ENCODE measurements around the gene NMT2. TPM values are rescaled to one million over a fixed set of nuclear protein-coding genes. Genes with fewer than 3 reads are reported as not detected.

The NMT2 gene
- total RNA-seq, 1 experiment from 2014 or later: 17.1 TPM

DNA sequence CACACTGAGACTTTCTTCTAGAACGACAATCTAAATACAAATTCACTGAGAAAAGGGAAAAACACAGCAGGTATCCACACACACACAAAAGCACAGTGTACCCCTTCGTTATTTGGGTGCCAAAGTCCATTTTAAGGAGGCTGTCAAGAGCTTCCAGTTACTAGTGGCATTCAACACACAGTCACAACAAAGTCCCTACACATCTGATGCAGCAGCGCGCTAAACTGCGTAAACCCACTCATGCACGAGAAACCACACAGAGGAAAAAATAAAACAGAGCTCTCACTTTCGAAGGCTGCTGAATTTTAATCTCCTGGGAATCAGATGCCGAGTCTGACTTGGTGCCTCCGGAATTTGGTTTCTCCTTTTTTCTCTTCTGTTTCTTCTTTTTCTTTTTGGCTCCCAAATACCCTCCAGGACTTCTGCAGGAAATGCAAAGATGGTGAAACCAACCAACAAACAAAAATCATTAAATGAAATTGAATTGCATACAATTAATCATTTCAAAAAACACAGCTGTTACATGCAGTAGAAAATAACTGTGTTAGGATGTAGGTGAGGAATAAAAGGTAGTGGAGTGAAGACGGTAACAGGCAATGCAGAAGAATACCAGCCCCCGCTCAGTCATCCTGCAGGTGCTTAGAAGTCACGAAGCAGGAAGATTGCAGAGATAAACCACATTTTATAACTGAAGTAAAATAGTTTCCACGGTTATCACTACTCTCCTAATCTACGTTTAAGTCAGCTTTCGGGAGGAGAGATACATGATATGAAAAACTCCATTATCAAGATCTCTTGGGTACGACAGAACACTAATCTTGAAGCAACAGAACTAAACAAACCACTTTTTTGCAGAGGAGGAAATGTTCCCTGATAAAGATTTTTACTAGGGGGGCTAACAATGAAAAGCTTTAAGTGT is 27.1 kb downstream of the NMT2 start:
- no peak for DNase-seq (ENCODE audit: low spot score)

DNA sequence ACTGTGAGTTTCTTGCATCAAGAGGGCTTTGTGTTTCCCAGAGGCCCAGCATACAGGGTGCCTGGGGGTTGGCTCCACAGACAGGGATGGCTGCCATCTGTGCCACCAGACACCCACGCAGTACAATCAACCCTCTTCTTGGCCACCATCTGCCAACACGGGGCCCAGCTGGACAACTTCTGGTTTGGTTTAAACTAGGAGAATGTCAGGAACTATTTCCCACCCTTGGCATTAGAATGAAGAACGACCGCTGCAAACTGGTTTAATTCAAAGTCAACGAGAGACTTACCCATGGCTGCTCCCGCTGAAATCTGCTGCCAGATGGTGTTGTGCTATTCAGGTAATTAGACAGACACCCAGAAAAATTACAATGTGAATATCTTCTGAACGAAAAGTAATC is 27.8 kb downstream of the NMT2 start:
- DNase-seq (ENCODE audit: low spot score): no peak

DNA sequence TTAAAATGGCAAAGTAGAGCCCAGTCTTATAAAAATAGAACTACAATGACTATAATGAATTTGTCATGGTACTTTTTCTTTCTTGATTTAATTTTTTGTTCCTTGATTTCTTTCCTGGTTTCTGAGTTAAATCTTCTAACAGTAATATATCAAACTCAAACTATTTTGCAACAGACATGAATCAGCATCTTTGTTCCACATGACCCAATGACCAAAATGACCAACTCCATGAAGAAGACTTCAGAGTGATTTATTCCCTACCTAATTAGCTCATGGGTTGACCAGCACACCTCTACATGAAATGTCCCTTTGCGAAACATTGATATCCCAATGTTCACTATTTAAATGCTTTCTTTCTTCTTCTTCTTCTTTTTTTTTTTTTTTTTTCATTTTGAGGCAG is 30.9 kb downstream of the NMT2 start:
- DNase-seq (ENCODE audit: low spot score): no peak

DNA sequence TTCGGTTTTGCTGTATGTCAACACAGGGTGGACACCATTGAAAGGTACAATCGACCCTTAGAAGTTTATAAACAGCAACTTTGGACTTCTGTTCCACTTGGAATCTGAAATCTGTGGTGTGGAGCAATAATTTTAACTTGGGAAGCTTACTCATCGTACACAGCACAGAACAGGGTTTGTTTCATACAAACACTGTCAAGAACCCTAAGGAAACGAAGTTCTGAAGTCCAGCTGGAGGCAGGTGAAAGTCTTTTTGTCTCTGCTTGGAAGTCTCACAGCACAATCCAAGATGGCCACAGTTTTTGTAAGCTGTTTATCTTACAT is 31.5 kb downstream of the NMT2 start:
- no peak for DNase-seq (ENCODE audit: low spot score)

DNA sequence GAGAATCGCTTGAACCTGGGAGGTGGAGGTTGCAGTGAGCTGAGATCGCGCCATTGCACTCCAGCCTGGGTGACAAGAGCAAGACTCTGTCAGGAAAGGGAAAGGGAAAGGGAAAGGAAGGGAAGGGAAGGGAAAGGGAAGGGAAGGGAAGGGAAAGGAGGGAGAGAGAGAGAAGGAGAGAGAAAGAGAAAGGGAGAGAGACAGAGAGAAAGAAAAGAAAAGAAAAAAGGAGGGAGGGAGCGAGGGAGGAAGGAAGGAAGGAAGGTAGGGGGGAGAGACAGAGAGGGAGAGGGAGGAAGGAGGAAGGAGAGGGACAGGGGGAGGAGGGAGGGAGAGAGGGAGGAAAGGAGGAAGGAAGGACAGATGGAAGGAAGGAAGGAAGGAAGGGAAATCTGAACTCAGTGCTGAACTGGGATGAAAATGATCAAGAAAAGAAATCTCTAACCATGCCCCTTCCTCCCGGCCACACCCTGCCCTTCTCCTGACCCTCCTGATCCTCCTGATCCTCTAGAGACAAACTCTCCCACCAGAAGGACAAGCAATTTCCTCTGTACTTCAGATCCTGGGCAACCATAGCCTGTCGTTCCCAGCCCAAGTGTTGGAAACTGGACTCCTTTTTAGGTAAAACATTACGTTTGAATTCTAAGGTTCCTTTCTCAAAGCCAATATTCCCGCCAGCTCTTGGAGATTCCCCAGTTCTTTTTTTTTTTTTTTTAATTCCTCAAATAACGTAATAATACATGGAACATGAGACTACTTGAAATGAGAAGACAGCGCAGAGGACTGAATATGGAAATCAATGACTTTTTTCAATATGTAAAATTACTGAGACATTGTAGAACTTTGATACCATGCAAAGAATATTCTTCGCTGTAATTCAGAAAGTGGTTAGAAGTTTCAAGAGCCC is 32.1 kb downstream of the NMT2 start:
- DNase-seq (ENCODE audit: low spot score): no peak

DNA sequence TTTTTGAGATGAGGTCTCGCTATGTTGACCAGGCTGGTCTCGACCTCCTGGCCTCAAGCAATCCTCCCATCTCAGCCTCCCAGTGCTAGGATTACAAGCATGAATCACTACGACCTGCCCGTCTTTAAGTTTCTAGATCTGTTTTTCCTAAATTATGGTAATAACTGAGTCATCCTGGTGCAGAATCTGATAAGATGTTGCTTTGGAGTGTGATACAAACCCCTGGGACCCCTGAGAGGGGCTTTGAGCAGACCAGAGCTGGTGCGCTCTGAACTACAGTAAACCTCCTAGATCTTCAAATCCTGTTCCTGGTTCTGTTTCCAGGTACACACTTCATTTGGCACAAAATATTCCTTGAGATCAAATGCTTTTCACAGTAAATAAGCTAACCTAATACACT is 37.2 kb downstream of the NMT2 start:
- no peak for DNase-seq (ENCODE audit: low spot score)

DNA sequence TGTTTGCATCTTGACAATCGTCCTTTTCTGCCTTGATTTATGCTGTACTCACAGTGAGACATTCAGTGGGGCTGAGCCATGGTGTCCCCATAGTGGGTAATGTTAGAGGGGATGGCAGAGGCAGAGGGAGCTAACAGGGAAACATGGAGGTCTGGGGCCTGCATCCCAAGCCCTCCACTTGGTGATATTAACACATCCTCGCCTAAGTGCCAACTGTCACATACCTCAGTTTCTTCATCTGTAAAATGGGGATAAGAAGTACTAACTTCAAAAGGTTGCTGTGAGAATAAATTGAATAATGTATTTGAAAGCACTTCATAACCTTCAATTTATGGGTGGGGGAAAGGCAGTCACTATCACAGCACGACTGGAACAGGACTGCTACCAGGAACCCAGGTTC is 43.6 kb downstream of the NMT2 start:
- DNase-seq (ENCODE audit: low spot score): no peak

DNA sequence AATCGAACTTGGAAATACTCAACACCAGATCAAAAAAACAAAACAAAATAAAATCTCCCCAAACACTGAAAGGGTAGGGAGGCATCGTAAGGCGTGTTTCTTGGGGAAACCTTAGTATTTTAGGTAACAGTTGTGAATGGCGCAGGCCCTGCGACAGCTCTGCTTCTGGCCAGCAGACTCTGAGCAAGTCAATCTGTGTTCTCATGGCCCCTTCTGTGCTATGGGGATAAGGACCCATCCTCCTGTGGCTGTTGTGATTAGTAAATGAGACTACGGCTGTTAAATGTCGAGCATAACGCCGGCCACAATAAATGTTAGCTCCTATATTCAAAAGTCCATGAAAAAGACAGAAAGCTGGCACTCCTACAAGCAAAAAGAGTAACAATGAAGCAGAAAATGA is 44.3 kb downstream of the NMT2 start:
- DNase-seq (ENCODE audit: low spot score): no peak

DNA sequence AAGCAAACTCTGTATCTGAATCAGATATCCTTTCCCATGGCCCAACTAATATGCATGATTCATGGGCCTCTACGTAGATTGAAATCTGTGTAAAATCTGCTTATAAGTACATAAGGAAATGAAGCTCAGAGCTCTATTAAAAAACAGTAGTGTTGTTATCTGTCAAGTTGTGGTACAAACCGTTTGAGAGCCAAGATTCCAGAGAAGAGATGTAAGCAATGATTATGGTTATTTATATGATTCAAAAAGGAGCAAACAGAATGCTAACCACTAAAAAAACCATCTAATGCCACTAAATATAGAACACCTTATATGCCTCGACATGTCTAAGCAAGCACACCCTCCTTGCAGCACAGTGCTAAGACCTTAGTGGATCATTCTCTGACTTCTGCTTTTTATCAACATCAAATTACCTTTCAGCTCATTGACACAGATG is 44.7 kb downstream of the NMT2 start:
- DNase-seq (ENCODE audit: low spot score): peak; percentile 11

DNA sequence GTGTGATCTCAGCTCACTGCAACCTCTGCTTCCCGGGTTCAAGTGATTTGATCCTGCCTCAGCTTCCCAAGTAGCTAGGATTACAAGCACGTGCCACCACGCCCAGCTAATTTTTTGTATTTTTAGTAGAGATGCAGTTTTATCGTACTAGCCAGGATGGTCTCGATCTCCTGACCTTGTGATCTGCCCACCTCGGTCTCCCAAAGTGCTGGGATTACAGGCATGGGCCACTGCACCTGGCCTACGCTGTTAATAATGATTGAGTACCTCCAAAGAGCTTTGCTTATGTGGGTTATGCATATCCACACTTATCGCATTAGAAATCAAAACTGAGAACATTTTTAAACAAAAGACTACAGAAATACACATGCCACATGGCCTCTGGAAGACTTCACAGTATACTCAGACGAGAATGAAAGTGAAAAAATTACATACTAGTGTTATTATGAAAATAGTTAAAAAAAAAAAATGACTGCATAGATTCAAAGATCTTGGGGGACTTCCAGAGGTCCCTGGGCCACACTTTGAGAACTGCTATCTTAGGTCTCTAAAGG is 45.9 kb downstream of the NMT2 start:
- DNase-seq (ENCODE audit: low spot score): no peak

DNA sequence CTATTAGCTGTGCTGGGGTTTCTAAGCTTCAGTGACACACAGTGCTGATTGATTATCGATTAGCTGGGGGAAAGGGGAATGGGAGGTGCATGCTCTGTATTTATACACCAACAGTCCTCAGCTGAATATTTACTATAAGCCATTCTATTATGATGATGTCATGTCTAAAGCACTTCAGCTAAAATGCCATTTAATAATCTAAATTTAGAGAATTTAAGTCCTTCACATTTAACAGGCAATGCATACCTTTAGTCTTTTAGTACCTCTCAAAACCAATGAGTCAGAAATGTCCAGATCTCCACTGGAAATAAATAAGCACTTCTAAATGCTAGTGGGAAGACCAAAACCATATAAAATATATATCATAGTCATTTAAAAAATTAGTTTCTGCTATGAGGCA is 46.8 kb downstream of the NMT2 start:
- no peak for DNase-seq (ENCODE audit: low spot score)

DNA sequence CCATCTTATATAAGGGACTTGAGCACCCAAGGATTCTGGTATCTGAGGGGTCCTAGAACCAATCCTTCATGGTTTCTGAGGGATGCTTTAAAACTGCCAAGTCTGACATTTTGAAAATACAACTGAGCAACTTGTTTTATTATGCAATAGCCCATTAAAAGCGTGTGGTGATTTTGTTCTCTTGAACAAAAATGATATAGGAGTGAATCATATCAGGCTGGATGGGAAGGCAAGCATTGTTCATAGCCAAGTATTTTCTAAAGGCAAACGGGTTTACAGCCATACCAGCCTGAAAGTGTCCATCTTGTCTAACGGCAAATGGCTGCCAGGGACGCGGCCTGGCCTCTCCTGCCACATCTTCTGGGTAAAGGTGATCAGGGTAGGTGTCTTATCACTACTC is 48.0 kb downstream of the NMT2 start:
- DNase-seq (ENCODE audit: low spot score): no peak

DNA sequence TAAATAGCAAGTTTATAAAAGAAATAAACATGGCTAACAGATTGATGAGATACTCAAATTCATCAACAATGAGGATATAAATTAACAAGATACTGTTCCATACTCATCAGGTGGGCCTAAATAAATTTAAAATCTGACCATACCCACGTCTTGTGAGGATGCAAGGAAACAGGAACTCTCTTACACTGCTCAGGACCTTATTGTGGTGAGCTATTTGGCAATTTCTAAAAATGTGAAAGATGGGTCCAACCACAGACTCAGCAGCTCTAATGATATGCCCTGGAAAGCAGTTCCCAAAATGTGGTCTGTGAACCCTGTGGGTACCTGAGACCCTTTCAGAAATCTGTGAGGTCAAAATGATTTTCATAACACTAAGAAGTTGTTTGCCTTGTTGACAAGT is 49.9 kb downstream of the NMT2 start:
- DNase-seq (ENCODE audit: low spot score): no peak

DNA sequence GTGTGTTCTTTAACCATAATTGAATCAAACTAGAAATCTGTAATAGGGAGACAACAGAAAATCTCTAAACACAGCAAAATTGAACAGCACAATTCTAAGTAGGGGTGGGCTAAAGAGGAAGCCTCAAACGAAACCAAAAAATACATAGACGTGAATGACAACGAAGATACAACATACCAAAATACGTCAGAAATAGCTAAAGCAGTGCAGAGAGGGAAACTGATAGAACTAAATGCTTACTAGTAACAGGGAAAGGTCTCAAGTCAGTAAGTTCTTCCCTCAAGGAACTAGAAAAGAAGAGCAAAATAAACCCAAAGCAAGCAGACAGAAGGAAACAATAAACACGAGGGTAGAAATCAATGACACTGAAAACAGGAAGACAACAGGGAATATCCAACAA is 52.3 kb downstream of the NMT2 start:
- DNase-seq (ENCODE audit: low spot score): no peak

DNA sequence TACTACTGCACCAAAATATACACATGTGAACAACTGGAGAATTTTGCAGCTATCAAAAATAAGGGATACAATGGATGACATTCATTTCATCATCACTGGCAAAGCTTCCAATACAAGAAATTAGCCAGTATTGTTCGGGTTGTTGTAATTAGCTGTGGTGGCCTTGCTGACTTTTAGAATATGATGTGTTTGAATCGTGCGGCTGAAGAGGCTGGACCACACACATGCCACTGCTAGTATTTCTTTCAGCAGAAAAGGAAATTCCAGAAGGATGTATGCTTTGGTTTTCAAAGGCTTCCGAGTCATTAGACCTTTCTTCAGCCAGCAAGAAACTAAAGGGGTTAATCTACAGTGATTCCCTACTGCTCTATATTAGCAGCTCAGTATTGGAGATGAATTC is 54.7 kb downstream of the NMT2 start:
- no peak for DNase-seq (ENCODE audit: low spot score)

DNA sequence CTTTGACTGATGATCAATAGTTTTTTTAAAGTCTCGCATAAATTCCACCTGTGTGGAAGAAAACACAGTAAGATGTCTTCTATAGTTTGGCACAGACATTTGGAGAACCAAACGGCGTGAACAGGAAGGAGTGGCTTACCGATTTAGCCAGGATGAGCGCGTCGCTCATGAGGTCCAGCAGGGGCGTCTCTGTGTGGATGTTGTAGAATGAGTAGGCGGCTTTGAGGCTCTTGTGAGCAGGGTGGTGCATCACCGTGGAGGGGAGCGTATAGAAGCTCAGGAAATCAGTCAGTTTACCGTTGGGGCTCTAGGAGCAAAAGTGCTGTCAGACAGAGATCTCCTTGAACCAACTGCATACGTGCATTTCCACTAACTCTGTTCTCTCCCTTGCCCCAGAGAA is 55.8 kb downstream of the NMT2 start:
- DNase-seq (ENCODE audit: low spot score): no peak

DNA sequence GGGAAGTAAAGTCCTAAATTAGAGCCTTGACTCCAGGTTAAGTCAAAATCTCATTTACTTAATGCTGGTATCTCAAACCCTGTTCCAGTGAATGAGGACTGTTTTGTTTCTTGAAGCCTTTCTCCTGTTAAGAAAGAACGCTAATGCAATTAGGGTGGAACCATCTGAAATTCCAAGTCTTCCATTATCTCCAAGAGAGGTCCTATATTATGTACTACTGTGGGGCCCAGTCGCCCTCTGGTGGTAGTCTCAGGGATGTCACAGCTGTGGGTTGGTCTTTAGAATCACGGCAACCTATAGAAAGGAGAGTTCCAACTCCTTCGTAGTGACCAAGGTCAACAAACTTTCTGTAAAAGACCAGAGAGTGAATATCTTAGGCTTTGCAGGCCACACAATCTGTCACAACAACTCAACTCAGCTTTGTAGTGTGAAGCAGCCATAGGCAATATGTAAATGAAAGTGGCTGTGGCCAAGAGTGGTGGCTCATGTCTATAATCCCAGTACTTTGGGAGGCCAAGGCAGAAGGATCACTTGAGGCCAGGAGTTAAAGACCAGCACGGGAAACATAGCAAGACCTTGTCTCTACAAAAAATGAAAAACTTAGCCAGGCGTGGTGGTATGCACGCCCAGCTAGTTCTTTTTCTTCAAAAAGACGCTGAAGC is 62.0 kb downstream of the NMT2 start:
- DNase-seq (ENCODE audit: low spot score): peak; percentile 42

DNA sequence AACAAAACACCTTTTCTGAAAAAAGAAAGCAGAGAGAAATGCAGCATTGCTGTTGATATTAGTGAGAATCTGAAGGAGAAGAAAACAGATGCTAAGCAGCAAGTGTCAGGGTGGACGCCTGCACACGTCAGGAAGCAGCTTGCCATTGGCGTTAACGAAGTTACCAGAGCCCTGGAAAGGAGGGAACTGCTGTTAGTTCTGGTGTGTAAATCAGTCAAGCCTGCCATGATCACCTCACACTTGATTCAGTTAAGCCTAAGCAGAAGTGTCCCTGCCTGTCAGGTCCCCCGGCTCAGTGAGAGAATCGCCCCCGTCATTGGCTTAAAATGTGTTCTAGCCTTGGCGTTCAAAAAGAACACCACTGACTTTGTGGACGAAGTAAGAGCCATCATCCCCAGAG is 65.0 kb downstream of the NMT2 start:
- DNase-seq (ENCODE audit: low spot score): no peak

DNA sequence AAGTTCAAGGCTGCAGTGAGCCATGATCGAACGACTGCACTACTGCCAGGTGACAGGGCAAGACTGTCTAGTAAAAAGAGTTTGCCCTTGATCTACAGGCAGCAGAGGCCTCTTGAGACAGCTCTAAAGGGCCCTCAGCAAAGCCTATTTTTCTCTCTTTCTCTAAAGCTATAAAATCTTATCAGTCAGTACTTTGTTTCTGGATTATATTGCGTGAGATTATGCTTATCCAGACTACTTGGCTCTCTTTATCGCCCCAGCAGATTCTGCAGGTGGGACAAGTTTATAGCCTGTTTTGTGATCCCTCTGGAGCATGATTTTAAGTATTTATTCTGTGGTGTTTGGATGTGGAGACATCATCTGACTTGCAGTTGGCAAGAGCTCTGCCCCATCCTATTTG is 68.6 kb downstream of the NMT2 start:
- no peak for DNase-seq (ENCODE audit: low spot score)

DNA sequence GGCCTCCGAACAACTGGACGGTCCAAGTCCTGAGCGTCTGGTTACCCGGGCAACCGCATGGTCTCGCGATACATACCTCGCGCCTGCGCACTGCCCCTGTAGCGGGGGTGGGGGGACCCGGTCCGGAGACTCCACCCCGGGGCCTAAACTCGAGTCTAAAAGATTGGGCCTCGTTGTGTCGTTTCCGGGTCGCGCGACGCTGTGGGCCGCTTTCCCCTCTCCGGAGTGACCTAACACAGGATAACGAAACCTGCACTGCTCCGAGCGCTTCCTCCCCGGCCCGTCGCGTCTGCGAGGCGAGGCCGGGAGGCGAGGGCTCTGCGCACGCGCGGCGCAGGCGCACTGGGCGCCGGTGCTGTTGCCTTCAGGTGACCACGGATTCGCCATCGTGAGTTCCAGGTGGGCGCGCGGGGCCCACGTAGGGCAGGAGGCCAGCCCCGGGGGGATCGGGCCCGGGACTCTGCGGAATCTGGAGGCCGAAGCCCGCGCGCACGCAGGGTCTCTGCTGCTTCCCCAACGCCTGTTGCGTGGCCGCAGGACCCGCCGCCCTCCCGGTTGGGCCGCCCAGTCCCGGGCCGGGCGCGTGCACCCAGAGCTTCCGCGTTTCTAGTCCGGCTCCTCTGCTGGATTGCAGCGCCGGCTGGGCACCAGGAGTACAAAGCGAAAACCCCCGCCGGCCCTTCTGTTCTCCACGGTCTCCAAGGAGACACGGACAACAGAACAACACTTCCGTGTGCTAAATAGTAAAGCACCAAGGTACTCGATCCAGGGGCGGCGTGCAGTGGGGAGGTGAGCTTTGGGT is 71.3 kb downstream of the NMT2 start, which contains the start of gene RPP38:
Gene RPP38 (plus strand): TSS at position 345 of the 802 bp plus-strand sequence. CDS start 5,960 bp downstream, outside the sequence.
- DNase-seq (ENCODE audit: low spot score): peak; percentile 82

DNA sequence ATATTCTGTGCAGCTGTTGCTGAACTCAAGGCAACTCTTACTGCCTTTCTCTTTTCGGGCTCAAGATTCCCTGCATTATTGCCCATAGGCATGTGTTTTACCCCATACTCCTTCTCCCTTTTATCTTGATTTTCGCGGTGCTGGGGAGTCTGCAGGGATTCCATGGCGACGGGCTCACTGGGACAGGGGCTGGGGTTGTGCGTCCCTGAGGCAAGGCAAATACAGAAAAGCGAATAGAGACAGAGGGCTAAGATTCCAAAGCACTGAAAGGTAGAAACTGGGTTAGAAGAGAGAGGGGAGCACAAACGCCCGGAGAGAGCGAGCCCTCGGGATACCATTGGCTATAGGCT is 71.9 kb downstream of the NMT2 start:
- DNase-seq (ENCODE audit: low spot score): no peak
